ENCODE measurements around the gene MRC1.

The MRC1 gene

GRCh38 chr10:17888189-17888588 lies 79.0 kb downstream of the MRC1 start:
- no peak for DNase-seq (ENCODE audit: insufficient read length, low spot score)
- no peak for TF ChIP-seq CTCF (IDR thresholded peaks at IDR 0.05; ENCODE audit: insufficient read depth, missing control alignments)
- no peak for FAIRE-seq

- no peak for FAIRE-seq
- TF ChIP-seq CTCF (IDR thresholded peaks at IDR 0.05; ENCODE audit: insufficient read depth, missing control alignments), result no peak
- no peak for DNase-seq (ENCODE audit: insufficient read length, low spot score)
Measured at GRCh38 chr10:17891435-17891834, 82.3 kb downstream of the MRC1 start.

GRCh38 chr10:17904564-17904963 lies 95.4 kb downstream of the MRC1 start:
- DNase-seq (ENCODE audit: insufficient read length, low spot score), result no peak
- TF ChIP-seq CTCF (IDR thresholded peaks at IDR 0.05; ENCODE audit: insufficient read depth, missing control alignments), result no peak
- no peak for FAIRE-seq

GRCh38 chr10:17905491-17905890 lies 96.3 kb downstream of the MRC1 start:
- no peak for DNase-seq (ENCODE audit: insufficient read length, low spot score)
- no peak for FAIRE-seq
- no peak for TF ChIP-seq CTCF (IDR thresholded peaks at IDR 0.05; ENCODE audit: insufficient read depth, missing control alignments)

- FAIRE-seq (no peak), DNase-seq (ENCODE audit: insufficient read length, low spot score) (no peak)
- TF ChIP-seq CTCF (IDR thresholded peaks at IDR 0.05; ENCODE audit: insufficient read depth, missing control alignments), result no peak
Measured at GRCh38 chr10:17906002-17906401, 96.9 kb downstream of the MRC1 start.

- no peak for TF ChIP-seq CTCF (IDR thresholded peaks at IDR 0.05; ENCODE audit: insufficient read depth, missing control alignments)
- DNase-seq (ENCODE audit: insufficient read length, low spot score) (no peak), FAIRE-seq (peak; percentile 81)
Measured at GRCh38 chr10:17907641-17908040, 98.5 kb downstream of the MRC1 start.

- FAIRE-seq (peak; percentile 58), DNase-seq (ENCODE audit: insufficient read length, low spot score) (no peak)
- TF ChIP-seq CTCF (IDR thresholded peaks at IDR 0.05; ENCODE audit: insufficient read depth, missing control alignments), result peak; percentile 62
Measured at GRCh38 chr10:17910125-17910789, 101.1 kb downstream of the MRC1 start.
